ENCODE results near the gene CACNA1B. TPM values are rescaled to one million over a fixed set of nuclear protein-coding genes. Genes with fewer than 3 reads are reported as not detected.

The CACNA1B gene
- polyA plus RNA-seq, 2 of the 4 experiments (the other 2 are of a cell fraction): 0.03 to 0.06 TPM

DNA sequence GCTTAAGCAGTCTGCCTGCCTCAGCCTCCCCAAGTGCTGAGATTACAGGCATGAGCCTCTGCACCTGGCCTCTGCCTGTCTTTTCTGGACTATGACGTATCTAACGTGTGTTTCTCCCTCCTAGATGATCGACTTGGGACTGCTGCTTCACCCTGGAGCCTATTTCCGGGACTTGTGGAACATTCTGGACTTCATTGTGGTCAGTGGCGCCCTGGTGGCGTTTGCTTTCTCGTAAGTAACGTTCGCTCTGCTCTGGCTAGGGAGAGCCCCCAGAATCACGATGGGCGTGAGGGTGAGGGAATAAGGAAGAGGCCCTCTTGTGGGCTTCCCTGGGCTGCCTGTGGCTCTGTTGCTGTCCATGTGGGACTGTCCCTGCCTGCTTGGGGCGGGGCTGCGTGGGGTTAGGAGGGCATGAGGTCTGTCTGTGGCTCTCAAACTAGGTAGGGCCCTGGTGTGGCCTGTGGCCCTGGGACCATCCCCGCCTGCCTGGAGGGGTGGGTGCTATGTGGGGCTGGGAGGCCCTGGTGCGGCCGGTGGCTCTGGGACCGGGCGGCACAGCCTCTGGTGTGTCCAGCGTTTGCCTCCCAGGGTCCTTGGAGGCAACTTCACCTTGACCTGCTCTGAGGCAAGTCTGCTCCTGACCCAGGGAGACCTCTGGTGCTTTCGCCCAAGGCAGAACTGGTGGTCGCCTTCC is 171.7 kb downstream of the CACNA1B start:
- H3K9me3 ChIP-seq: no peaks in the 10 kb centered on the region
- TF ChIP-seq TFCP2L1 (CRISPR knock-in tag; IDR thresholded peaks at IDR 0.05): no peak
- no peak for TF ChIP-seq CHD4 (IDR thresholded peaks at IDR 0.05; ENCODE audit: borderline replicate concordance)
- TF ChIP-seq MYC (IDR thresholded peaks at IDR 0.05; ENCODE audit: borderline replicate concordance, low read length): no peak
- no peak for TF ChIP-seq RFX5 (IDR thresholded peaks at IDR 0.05)
- no peak for TF ChIP-seq PHF8 (IDR thresholded peaks at IDR 0.05; ENCODE audit: borderline replicate concordance, low read depth)
- no peak for TF ChIP-seq EHMT2 (IDR thresholded peaks at IDR 0.05; ENCODE audit: low read depth)
- TF ChIP-seq BHLHE40 (IDR thresholded peaks at IDR 0.05; ENCODE audit: low read depth, low read length): no peak
- TF ChIP-seq, protein P1, sequence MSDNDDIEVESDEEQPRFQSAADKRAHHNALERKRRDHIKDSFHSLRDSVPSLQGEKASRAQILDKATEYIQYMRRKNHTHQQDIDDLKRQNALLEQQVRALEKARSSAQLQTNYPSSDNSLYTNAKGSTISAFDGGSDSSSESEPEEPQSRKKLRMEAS (IDR thresholded peaks at IDR 0.05): no peak
- TF ChIP-seq HDAC2 (IDR thresholded peaks at IDR 0.05): no peak
- no peak for TF ChIP-seq CBX8 (IDR thresholded peaks at IDR 0.05)
- no peak for TF ChIP-seq EHF (CRISPR knock-in tag; IDR thresholded peaks at IDR 0.05)
- no peak for TF ChIP-seq RAD21 (conservative IDR thresholded peaks at IDR 0.05 in 1 of 2, IDR thresholded peaks at IDR 0.05 in 1 of 2)
- no peak for TF ChIP-seq SREBF2 (IDR thresholded peaks at IDR 0.05)
- TF ChIP-seq CHD2 (IDR thresholded peaks at IDR 0.05; ENCODE audit: low read length, partially characterized antibody): no peak
- TF ChIP-seq, protein P2, sequence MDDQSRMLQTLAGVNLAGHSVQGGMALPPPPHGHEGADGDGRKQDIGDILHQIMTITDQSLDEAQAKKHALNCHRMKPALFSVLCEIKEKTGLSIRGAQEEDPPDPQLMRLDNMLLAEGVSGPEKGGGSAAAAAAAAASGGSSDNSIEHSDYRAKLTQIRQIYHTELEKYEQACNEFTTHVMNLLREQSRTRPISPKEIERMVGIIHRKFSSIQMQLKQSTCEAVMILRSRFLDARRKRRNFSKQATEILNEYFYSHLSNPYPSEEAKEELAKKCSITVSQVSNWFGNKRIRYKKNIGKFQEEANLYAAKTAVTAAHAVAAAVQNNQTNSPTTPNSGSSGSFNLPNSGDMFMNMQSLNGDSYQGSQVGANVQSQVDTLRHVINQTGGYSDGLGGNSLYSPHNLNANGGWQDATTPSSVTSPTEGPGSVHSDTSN (IDR thresholded peaks at IDR 0.05): no peak
- TF ChIP-seq HOXB5 (CRISPR knock-in tag; IDR thresholded peaks at IDR 0.05): no peak
- no peak for TF ChIP-seq NFE2L2 (conservative IDR thresholded peaks at IDR 0.05; ENCODE audit: low read length)
- TF ChIP-seq, protein P3, sequence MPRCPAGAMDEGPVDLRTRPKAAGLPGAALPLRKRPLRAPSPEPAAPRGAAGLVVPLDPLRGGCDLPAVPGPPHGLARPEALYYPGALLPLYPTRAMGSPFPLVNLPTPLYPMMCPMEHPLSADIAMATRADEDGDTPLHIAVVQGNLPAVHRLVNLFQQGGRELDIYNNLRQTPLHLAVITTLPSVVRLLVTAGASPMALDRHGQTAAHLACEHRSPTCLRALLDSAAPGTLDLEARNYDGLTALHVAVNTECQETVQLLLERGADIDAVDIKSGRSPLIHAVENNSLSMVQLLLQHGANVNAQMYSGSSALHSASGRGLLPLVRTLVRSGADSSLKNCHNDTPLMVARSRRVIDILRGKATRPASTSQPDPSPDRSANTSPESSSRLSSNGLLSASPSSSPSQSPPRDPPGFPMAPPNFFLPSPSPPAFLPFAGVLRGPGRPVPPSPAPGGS (IDR thresholded peaks at IDR 0.05): no peak
- TF ChIP-seq MAFK (IDR thresholded peaks at IDR 0.05; ENCODE audit: partially characterized antibody): no peak
- no peak for ATAC-seq
- H3K27ac ChIP-seq: no peak overlapping the region
- CTCF ChIA-PET: interaction anchor here (0.6 kb wide), 1 partner anchor 255 kb away, joined by 3 read pairs; no protein-coding TSS in a partner anchor
- POLR2A ChIA-PET: no interaction called here
- H3K4me3 ChIP-seq: no peak overlapping the region
- no peak overlapping the region for H3K4me2 ChIP-seq
- no peak for FAIRE-seq
- no peak for DNase-seq (ENCODE audit: low read depth in 1 of 2, low spot score in 1 of 2)
- 56% methylated on average over 16 of the region's 21 CpGs for WGBS (ENCODE audit: missing lambda C conversion rate)
- no peaks in the 10 kb centered on the region for H3K4me1 ChIP-seq

DNA sequence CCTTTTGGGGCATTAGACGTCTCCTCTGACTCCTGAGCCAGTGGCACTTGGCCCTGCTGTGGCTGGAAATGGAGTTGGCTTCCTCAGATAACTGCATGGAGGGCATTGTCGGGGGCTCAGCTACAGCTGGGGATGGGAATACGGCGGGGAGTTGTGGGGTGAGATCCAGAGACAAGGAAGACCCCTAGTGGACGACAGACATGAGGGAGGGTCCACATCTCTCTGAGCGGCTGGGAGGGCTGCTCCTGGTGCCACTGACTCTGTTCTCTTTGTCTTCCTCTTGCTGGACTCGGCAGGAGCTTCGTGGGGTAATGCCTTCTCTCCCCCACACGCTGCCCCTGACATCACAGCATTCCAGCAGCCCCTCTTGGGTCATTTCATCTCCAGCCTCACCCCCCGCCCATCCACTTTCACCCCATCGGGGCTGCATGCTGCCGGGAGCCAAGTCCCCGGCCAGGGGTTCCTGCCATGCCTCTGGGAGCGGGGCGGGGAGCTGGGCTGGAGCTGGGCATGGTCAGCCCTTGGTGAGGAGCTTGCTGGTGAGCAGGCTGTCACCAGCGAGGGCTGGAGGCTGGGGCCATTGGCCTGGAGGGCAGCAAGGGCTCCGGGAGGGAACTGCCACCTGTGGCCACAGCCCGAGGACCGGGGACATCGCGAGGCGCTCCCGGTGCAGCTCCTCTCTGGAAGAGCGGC is 172.3 kb downstream of the CACNA1B start:
- Histone ChIP-seq H3K9me3 (no peaks in the 10 kb centered on the region), H3K4me3 (no peak overlapping the region), H3K27ac (no peak overlapping the region), H3K4me1 (no peaks in the 10 kb centered on the region), H3K4me2 (no peak overlapping the region)
- WGBS (ENCODE audit: missing lambda C conversion rate): 50% methylated on average over 17 of the region's 24 CpGs
- TF ChIP-seq GATA3 (IDR thresholded peaks at IDR 0.05; ENCODE audit: borderline replicate concordance) (no peak), FOXS1 (CRISPR knock-in tag; IDR thresholded peaks at IDR 0.05) (no peak), KDM5A (IDR thresholded peaks at IDR 0.05) (no peak), RNF2 (IDR thresholded peaks at IDR 0.05; ENCODE audit: borderline replicate concordance, low read depth) (no peak), KDM1A (IDR thresholded peaks at IDR 0.05; ENCODE audit: low read depth) (no peak), RFX5 (IDR thresholded peaks at IDR 0.05) (no peak)
- TF ChIP-seq, protein P4, sequence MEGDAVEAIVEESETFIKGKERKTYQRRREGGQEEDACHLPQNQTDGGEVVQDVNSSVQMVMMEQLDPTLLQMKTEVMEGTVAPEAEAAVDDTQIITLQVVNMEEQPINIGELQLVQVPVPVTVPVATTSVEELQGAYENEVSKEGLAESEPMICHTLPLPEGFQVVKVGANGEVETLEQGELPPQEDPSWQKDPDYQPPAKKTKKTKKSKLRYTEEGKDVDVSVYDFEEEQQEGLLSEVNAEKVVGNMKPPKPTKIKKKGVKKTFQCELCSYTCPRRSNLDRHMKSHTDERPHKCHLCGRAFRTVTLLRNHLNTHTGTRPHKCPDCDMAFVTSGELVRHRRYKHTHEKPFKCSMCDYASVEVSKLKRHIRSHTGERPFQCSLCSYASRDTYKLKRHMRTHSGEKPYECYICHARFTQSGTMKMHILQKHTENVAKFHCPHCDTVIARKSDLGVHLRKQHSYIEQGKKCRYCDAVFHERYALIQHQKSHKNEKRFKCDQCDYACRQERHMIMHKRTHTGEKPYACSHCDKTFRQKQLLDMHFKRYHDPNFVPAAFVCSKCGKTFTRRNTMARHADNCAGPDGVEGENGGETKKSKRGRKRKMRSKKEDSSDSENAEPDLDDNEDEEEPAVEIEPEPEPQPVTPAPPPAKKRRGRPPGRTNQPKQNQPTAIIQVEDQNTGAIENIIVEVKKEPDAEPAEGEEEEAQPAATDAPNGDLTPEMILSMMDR (IDR thresholded peaks at IDR 0.05): no peak
- ChIA-PET CTCF (no interaction called here), POLR2A (no interaction called here)
- FAIRE-seq (no peak), DNase-seq (ENCODE audit: low read depth in 1 of 2, low spot score in 1 of 2) (no peak), ATAC-seq (no peak)
